HG02798 (cell line): Measurements from ENCODE around the gene ZNF587.
A peak's percentile ranks its signal among the peaks of the same experiment; 100 is the strongest.
"Not testable (repeated sequence)": the region's sequence is repeated elsewhere in the genome, so short reads cannot be mapped to it uniquely, and the experiment has no call there.

Source experiments
- ATAC-seq: cut with Tn5 transposase; IDR thresholded peaks from one replicate; pipeline ENCODE4 v1.9.1; 2021; ENCODE audit warnings: mild to moderate bottlenecking; ENCODE audit not compliant: unreplicated experiment, poor library complexity

Gene ZNF587

GRCh38 chr19:57873883-57874799, 24.5 kb downstream of the ZNF587 start:
- not testable (repeated sequence) for ATAC-seq

GRCh38 chr19:57886046-57886445, 36.4 kb downstream of the ZNF587 start:
- no peak for ATAC-seq

- no peak for ATAC-seq
These were observed 37.7 kb downstream of the ZNF587 start for GRCh38 chr19:57887195-57887941.

GRCh38 chr19:57888107-57888559, 38.5 kb downstream of the ZNF587 start:
- no peak for ATAC-seq

GRCh38 chr19:57888560-57889231, 39.0 kb downstream of the ZNF587 start, which contains the start of gene ZNF814:
Gene ZNF814, minus strand, starts transcription at chr19:57889037. Its CDS starts 235 bp downstream, at chr19:57888802.
- ATAC-seq: peak; percentile 70

GRCh38 chr19:57890706-57891105, 41.0 kb downstream of the ZNF587 start:
- ATAC-seq: not testable (repeated sequence)

- no peak for ATAC-seq
These were observed 50.7 kb downstream of the ZNF587 start for GRCh38 chr19:57900311-57900710.

GRCh38 chr19:57903618-57904184, 54.0 kb downstream of the ZNF587 start:
- ATAC-seq: no peak

- ATAC-seq: no peak
These were observed 55.6 kb downstream of the ZNF587 start for GRCh38 chr19:57905258-57905657.

GRCh38 chr19:57907394-57907793, 57.7 kb downstream of the ZNF587 start:
- no peak for ATAC-seq

GRCh38 chr19:57914531-57914930, 64.9 kb downstream of the ZNF587 start:
- ATAC-seq: no peak
